ENCODE results near the gene STEEP1.
A peak's percentile ranks its signal among the peaks of the same experiment; 100 is the strongest.

STEEP1 gene

DNA sequence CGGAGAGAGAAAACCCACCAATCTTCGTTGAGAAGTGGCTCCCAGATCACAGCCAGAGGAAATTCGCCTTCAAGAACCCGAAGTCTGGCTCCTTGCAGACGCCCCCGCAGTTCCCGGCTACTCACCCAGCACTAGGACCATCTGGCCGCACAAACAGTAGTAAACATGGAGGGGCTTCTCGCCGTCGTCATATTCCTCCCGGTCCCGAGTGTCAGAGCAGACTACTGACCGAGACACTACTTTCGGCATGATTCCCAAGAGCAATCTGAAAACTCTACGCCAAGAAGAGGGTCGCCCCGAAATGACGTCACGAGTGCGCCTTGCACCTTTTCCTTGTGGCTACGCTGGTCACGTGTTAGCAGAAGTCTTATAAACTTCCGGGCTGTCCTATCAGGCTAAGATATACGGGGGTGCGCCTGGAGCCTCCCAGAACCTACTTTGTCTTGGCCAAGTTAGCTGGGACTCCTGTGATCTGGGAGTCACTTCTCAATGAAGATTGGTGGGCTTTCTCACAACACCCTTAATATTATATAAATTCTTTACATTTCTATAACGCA, at the start of gene STEEP1:
TSS of gene STEEP1 (minus strand) at position 303 of the 557 bp plus-strand sequence. CDS start at position 249, 54 bp downstream.
- DNase-seq = peak; percentile 92

DNA sequence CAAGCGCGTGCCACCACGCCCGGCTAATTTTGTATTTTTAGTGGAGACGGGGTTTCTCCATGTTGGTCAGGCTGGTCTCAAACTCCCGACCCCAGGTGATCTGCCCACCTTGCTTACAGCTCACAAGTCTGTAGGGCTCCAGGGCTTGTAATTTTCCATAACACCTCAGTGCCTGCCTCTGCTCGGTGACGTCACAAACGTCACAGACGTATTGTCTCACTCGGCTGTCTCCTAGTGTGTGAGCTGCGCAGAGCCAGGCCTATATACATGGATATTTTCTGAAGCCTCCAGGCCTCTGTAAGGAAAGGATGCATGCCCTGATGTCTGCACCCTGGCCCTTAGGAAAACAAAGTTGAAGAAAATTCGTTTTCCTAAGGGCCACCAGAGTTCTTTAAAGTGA, 49.6 kb upstream of the STEEP1 start:
- no peak for DNase-seq

DNA sequence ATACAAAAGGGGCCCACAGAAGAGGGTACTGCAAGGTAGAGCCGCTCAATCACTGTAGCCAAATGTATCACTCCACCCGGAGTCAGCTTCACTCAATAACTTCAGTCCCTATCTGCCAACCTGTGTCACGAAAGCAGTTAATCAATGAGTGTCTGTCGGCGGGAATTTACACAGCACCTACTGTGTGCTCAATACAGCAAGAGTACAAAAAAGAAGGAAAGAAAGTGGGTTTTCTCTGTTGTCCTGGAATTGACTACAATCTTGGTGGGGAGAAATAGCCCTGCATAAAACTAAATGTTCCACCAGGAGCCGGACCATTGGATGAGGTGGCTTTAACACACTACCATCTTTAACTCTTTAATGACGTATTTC, 41.8 kb upstream of the STEEP1 start:
- DNase-seq = no peak

DNA sequence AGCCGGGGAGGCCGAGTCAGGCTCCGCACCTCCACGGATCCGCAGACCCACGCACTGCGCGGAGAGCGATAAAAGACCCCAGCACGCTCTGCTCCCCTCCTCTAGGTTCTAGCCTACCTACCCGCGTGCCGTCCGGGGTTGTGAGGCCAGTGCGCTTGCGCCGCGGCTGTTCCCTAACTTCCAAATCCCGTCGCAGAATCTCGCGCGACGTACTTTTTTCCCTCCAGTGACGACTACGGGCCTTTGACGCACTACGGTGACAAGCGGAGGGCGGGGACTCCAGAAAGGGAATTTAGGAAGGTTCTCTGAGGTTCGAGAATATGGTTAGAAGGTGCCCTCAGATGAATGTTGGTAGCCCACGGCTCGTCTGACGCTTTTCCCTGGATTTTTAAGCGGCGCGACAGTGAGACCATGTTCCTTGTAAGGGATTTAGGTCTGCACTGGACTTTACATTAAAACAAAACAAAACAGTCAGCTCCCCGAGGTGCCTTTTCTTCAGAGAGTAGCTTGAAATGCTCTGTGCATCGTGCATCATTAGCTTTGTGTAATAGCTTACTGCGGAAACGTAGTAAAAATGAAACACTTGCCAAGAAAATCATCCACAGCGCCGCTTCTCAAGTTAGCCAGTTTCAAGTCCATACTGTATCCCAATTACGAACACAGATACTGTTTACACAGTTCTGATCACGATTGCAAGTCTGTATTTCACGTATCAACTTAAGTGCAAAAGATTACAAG, 41.2 kb upstream of the STEEP1 start, which contains the start of gene NKRF:
TSS of gene NKRF (minus strand) at position 145 of the 738 bp plus-strand sequence.
- DNase-seq = peak; percentile 91

DNA sequence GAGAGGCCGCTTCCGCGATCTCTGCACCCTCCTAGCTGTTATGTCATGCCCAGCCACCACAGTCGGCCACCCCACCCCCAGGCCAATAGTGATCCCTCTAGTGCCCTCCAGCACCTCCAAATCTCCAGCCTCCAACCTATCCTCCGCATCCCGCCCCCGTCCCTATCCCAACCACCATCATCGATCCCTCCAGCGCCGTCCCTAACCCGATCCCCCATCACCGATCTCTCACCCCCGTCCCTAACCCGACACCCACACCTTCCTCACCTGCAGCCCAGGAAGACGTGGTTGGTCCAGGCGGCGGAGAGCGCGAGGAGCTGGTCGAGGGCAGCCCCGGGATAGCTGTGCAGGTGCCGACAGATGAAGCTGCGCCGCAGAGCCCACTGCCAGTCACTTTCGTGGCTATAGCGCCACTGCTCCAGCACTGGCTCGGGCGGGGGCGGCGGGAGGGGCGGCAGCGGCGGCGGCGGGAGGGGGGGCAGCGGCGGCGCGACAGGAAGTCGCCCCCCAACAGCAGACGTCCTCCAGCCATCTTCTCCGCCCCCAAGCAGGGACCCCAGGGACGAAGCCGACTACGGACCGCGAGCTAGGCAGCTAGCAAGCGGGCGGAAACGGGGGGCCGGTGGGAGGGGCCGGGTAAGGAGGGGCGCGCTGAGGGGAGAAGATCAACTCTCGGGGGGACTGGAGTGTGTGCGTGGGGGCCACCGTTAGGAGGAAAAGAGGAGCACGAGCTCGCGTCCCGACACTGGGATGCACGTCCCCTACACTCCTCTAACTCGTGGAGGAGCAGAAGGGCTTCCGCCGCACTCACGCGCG, 40.5 kb upstream of the STEEP1 start:
- no peak for DNase-seq

DNA sequence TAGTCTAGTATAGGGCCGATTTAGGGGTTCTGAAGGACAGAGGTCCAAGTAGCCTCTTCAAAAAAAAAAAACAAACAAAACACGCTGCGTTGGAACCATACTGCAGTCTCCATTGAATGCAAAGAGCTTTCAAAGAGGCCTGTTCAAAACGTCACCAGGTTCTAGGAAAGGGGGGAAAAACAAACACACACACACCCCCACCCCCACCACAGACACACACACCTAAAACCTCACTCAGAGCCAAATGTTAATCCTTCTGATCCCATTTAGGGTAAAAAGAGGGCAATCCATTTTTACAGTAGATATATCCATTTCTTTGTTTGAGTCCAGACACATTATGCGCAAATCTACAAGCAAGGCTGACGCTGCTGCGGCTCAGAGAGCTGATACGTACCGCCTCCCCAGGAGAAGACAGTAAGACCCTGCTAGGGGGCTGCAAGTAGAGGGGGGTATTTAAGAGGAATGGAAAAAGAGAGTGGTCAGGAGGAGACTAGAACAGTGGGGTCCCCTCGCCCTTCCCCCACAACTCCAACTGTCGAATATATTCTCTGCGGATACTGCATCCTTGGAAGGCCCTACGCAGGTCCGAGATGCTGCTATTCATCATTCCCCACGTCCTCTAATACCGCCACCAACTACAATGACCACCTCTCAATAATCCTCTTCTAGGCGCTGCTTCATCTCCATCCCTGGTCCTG, 39.7 kb upstream of the STEEP1 start:
- no peak for DNase-seq

DNA sequence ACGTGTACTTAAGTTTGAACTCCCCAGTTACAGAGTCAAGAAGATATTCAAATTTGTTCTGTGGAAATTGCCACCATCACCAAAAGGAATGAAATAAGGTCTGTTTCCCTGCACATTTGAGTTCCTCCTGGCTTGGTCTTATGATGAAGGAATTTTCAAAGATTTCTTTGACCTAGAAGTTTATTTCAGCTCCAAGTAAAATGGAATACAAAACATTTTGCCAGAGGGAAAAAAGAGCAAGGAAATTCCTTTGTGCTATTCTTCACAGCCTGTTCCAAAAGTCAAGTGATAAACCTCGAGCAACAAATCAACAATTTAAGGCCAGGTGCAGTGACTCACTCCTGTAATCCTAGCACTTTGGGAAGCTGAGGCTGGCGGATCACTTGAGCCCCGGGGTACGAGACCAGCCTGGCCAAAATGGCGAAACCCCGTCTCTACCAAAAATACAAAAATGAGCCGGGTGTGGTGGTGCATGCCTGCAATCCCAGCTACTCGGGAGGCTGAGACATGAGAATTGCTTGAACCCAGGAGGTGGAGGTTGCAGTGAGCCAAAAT, 37.6 kb upstream of the STEEP1 start:
- DNase-seq = no peak

DNA sequence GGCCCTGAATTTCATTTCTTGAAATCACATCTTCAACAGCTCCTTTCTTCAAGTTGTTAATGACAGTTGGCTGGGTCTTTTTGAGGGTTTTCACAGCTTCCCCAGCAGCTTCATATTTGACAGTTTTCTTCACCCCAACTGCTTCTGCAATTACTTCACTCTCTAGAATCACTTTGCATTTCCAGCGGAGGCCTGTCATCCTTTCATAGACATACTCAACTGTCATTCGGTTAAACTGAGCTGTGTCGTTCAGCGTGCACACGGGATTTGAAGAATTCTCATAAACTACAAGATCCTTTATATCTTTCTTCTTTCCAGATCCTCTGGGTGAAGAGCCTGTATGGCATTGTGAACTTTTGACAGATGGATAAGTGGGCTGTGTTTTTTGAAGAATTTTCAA, 24.6 kb upstream of the STEEP1 start:
- DNase-seq = no peak

DNA sequence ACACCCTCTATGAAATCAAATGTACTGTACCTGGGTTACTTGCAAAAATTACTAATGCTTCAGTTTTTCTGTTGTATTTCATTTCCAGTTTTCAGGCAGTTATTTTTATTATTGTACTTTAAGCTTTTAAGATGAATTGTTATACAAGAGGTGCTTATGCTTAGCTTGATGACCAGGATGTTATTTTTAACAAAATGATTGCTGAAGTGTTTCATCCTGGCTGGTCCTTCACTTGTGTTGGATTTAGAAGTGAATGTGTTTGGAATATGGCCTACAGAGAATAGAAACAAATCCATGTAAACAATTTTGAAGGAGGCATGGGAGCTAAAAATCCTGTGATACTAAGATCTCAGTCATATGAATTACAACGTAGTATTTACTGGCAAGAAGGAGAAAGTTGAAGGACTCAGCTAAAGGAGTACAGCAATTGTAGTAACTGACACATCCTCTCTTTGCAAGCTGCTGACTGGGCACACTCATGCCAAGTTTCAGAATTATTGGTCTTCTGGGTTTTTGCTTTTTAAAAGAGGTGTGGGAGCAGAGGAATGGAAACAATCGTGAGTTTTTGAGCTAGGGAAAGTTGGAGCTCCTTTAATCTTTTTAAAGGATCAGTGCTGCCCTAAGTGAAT, 18.3 kb upstream of the STEEP1 start:
- no peak for DNase-seq

DNA sequence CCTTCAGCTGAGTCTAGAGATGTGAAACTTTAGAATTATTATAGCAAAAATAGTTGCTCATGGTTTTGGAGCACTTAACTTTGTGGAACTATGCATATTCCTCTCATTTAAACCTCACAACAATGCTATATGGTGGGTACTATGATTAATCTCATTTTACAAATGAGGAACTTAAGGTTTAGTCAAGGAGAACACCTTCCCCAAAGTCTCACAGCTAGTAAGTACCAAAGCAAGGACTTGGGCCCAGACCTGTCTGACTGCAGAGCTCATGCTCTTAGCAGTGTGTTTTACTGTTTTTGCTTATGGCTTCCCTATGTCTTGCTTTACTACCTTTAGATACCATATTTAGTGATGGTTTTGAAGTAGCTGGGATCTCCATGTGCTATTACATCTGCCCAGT, 14.2 kb upstream of the STEEP1 start:
- no peak for DNase-seq

DNA sequence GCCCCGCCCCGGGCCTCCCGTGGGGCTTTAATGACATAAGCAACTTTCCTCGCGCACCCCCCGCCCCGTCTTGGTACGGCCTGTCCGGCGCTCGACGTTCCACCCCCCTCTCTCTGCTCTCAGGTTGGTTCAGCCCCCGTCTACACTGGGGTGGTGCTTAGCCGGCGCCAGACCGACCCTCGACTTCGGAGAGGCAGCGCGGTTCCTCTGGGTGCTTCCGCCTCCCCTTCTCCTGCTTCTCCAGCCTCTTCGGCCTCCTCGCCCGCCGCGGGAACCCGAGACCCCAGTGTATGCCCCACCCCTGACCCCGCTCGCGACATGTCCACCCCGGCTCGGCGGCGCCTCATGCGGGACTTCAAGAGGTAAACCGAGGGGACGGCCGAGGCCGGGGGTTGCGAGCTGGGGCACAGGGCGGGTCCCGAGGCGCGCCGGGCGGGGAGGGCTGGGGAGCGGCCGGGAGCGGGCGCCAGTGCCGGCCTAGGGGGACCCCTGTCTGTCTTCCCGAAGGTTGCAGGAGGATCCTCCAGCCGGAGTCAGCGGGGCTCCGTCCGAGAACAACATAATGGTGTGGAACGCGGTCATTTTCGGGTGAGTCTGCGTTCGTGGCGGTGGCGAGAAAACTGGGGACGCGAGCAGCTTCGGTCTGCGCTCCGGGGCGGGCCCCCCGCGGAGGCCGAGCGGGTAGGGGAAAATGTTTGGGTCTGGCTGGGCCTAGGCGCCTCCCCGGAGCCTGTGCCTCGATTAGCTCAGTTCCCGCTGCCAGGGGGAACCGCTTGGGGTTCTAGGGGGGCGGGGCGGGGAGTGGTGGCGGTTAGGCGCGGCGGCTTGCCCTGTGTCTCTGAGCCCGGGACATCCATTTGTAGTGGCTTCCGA, 9.4 kb upstream of the STEEP1 start, which contains the start of gene UBE2A:
TSS of gene UBE2A (plus strand) at position 170 of the 873 bp plus-strand sequence. CDS start at position 319, 149 bp downstream.
- DNase-seq = peak; percentile 91

DNA sequence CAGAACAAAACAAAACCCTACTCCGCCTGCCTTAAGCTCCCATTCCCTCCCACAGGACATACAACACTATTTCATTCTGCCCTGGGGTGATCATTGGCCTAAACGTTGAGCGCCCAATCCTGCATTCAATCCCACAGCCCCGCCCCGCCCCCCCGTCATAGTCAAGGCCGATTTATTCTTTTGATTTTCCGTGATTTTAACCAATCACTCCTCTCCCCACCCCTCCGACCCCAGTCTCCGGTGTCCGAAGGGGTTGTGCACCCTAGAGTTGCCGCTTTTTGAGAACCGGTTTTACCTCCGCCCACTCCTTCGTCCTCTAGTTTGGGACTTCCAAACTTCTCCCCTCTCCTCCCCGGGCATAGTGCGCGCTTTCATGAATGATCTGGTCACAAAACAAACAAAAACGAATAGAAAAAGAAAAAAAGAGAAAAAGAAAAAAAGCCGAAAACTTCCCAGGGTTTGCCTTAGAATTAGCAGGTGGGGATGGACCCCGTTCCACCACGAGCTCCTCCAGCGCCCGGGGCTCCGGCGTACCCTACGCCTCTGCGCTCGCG, 8.7 kb upstream of the STEEP1 start:
- DNase-seq = peak; percentile 8

DNA sequence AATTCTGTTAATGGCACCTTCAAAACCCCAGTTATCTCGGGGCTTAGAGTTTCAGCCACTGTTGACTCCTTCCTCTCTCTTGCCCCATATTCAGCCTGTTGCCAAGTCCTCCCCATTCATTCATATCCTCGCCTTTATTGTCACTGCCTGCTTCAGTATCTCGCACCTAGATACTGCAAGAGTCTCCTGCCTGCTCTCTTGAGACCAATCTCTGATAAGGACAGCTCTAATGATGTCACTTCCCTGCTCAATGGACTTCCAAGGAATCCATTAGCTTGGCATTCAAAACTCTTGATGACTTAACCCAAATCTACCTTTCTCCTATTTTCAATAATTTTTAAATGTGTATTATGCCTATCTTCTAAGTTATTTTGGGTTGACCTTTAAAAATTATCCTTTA, 8.0 kb upstream of the STEEP1 start:
- no peak for DNase-seq

DNA sequence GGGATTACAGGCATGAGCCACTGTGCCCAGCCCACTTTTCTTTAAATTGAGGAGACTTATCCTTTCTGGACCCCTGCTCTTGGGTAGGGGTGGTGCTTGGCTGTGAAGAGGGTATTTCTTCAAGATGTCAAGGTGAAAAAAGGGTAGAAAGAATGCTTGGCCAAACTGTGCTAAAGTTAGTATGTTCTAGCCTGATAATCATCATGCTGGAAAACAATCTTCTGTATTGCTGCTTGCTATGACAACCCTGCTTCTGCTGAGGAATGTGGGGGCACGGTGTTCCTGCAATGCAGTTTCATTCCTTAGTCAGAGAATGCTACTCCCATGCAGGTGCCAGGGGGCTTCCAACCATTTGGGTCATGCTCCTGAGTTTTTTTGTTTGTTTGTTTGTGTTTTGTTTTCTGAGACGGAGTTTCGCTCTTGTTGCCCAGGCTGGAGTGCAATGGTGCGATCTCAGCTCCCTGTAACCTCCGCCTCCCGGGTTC, 5.2 kb upstream of the STEEP1 start:
- no peak for DNase-seq

DNA sequence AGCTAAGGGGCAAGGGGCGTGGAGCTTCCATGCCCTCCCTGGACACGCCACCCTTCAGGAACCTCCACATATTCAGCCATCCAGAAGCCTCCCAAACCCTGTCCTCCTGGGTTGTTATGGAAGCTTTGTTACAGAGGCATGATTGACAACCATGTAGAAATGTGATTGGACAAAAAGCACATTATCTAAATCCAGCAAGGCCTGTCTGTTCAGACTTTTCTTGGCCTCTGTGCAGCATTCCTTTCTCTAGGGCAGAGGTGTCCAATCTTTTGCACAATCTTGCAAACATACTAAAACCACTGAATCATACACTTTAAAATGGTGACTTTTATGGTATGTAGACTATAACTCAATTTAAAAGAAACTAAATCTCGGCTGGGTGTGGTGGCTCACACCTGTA, 12.7 kb downstream of the STEEP1 start:
- peak; percentile 42 for DNase-seq

DNA sequence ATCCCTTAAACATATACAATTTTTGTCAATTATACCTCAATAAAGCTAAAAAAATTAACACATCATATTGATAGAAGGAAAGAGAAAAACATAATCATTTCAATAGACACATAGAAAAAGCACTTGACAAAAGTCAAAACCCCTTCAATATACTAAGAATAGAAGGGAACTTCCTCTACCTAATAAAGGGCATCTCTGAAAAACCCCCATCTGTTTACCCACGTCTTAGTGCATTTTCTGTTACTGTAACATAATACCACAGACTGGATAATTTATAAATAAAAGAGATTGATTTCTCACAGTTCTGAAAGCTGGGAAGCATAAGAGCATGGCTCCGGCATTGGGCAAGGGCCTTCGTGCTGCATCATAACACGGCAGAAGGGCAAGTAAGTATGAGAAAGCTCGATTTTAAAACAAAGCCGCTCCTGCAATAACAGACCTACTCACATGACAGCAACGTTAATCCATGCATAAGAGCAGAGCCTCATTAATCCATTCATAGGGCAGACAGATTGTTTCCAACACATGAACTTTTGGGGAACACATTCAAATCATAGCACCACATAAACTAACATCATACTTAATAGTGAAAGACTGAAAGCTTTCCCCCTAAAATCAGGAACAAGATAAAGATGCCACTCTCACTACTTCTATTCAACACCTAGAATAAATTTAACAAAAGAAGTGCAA, 15.7 kb downstream of the STEEP1 start:
- no peak for DNase-seq

DNA sequence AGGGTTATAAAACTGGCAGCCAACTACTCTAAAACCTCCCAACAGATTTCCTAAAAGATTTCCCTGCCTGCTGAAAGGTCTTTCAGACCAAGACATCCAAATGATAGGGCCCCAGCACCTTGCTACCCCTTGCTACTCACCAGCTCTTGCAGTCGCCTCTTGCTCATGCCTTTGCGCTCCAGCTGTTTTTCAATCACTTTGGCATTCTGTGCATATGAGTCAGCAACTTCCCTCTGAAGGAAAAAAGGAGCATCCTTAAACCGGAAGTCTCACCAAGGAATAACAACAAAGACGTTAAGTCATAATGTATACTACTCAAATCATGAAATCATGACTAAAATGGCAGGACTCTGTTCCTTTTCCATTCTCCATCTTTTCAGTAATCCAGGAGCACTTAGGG, 24.0 kb downstream of the STEEP1 start:
- peak; percentile 77 for DNase-seq

DNA sequence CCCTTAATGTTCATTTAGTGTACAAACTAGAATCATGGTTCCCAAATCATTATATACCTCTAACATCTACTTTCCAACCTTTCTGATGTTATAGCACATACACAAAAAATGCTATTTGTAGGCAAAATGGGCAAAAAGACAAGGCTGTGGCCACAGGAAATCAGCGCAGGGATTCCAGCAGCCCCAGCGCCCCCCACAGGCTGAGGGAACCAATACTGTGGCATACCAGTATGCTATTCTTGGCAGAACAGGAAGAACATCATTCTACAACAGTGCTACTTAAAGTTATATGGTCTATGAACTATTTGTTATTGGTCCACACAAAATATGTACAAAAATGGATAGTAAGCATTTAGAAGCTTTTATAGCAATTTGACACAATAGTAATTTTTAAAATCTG, 25.3 kb downstream of the STEEP1 start:
- no peak for DNase-seq

DNA sequence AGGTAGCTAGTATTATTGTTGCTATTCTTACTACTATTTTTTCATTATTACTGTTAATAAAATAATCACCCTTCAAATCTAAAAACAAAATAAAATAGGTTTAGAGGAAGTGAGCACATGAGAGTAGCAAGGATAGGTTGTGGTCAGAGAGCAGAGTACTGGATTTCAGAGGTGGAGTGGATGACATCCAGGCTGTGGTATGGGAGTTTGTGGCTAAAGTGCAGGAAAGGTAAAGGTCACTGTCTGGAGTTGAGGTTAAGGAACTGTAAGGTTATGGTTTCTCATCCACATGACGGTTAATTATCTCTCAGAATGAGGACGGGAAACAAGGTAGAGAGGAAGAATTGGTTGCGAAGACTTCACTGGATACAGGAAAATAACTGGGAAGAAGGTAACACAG, 27.7 kb downstream of the STEEP1 start:
- no peak for DNase-seq
